Measurements from ENCODE around the gene CTR9. TPM values are rescaled to one million over a fixed set of nuclear protein-coding genes. Genes with fewer than 3 reads are reported as not detected.
A peak's percentile ranks its signal among the peaks of the same experiment; 100 is the strongest.

Gene CTR9
- total RNA-seq, 1 donor from 2014 or later, result 22.4 TPM

DNA sequence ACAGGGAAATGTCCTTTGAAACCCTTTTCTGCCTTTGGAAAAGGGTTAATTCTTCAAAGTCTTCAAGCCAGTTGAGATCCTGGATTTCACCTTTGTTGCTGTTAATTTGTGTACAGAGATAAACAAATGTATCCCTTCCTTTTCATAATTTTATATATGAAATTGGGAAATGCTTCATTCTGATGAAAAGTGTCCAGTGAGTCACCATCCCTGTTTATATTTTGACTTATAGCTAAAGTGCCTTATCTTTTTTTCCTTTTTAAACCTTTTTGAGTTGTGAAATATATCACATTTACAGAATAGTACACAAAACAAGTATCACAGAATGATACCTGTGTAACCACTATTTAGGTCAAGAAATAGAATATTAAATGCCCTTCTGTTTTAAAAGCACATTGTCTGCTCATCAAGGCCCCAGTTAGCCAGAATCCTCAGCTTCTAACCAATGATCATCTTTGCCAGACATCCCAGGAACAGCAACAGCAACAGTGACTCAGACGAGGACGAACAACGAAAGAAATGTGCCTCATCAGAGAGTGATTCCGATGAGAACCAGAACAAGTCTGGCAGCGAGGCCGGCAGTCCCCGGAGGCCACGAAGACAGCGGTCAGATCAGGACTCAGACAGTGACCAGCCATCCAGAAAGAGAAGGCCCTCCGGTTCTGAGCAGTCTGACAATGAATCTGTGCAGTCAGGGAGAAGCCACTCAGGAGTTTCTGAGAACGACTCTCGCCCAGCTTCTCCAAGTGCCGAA lies 27.3 kb downstream of the CTR9 start:
- Histone ChIP-seq H3K4me1 (ENCODE audit: control insufficient read depth in 3 of 3, insufficient read depth in 3 of 3, low read length in 3 of 3) (peaks cover 7 to 14% (median 10%) of the 10 kb centered on the region in 3 donors), H3K36me3 (ENCODE audit: control insufficient read depth in 3 of 3, insufficient read depth in 3 of 3, low read length in 3 of 3) (peaks cover 23 to 48% (median 37%) of the 10 kb centered on the region in 3 donors), H3K4me3 (ENCODE audit: low read length in 3 of 3) (no peak overlapping the region), H3K27ac (ENCODE audit: low read depth, low read length) (peak overlapping the region; percentile 69), H3K9me3 (ENCODE audit: control insufficient read depth in 3 of 3, low read length in 3 of 3) (no peaks in the 10 kb centered on the region), H3K27me3 (ENCODE audit: control insufficient read depth in 3 of 3, insufficient read depth in 3 of 3, low read length in 3 of 3) (no peaks in the 10 kb centered on the region), H3K9ac (ENCODE audit: low read depth in 1 of 3, low read length in 3 of 3) (peak overlapping the region; percentile 10 to 54 (median 26))

DNA sequence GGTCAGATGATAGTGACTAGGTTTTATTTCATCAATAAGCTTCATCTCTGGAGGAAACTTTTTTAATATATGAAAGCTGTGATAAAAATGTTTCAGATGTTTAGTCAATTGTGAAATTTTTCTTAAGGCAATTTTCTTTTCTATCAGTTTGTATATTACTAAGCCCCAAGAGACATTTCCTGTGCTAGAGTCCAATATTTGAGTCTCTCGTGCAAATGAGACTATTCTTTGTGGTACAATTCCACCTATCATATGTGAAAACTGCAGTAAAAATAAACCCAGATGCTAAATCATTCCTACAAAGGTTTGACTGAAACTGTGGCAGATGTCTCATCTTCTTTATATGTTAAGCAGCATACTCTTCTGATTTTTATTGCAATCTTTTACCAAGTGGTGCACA lies 28.0 kb downstream of the CTR9 start:
- Histone ChIP-seq H3K9ac (ENCODE audit: low read depth in 1 of 3, low read length in 3 of 3) (peak overlapping the region; percentile 10 to 54 (median 26)), H3K27me3 (ENCODE audit: control insufficient read depth in 3 of 3, insufficient read depth in 3 of 3, low read length in 3 of 3) (no peaks in the 10 kb centered on the region), H3K9me3 (ENCODE audit: control insufficient read depth in 3 of 3, low read length in 3 of 3) (no peaks in the 10 kb centered on the region), H3K4me3 (ENCODE audit: low read length in 3 of 3) (no peak overlapping the region), H3K27ac (ENCODE audit: low read depth, low read length) (peak overlapping the region; percentile 69), H3K36me3 (ENCODE audit: control insufficient read depth in 3 of 3, insufficient read depth in 3 of 3, low read length in 3 of 3) (peaks cover 20 to 41% (median 31%) of the 10 kb centered on the region in 3 donors), H3K4me1 (ENCODE audit: control insufficient read depth in 3 of 3, insufficient read depth in 3 of 3, low read length in 3 of 3) (peaks cover 7 to 18% (median 14%) of the 10 kb centered on the region in 3 donors)

DNA sequence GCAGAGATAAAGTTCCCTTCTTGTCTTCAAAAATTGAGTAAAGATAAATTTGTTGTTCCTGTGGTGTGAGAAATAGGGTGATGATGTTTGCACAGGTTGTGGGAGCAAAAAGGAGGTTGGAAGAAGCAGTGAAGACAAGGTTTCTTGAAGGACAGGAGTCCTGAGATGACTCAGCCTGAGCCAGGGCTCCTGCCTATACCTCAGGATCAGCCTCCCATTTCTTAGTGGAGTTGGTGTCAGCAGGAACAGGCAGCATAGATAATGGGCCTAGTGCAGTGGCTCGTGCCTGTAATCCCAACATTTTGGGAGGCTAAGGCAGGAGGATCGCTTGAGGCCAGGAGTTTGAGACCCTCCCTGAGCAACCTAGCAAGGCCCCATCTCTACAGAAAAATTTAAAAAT lies 29.0 kb downstream of the CTR9 start:
- Histone ChIP-seq H3K36me3 (ENCODE audit: control insufficient read depth in 3 of 3, insufficient read depth in 3 of 3, low read length in 3 of 3) (peaks cover 12 to 32% (median 22%) of the 10 kb centered on the region in 3 donors), H3K4me1 (ENCODE audit: control insufficient read depth in 3 of 3, insufficient read depth in 3 of 3, low read length in 3 of 3) (peaks cover 14 to 27% (median 23%) of the 10 kb centered on the region in 3 donors), H3K9ac (ENCODE audit: low read depth in 1 of 3, low read length in 3 of 3) (no peak overlapping the region), H3K27me3 (ENCODE audit: control insufficient read depth in 3 of 3, insufficient read depth in 3 of 3, low read length in 3 of 3) (no peaks in the 10 kb centered on the region), H3K27ac (ENCODE audit: low read depth, low read length) (no peak overlapping the region), H3K4me3 (ENCODE audit: low read length in 3 of 3) (no peak overlapping the region), H3K9me3 (ENCODE audit: control insufficient read depth in 3 of 3, low read length in 3 of 3) (no peaks in the 10 kb centered on the region)

DNA sequence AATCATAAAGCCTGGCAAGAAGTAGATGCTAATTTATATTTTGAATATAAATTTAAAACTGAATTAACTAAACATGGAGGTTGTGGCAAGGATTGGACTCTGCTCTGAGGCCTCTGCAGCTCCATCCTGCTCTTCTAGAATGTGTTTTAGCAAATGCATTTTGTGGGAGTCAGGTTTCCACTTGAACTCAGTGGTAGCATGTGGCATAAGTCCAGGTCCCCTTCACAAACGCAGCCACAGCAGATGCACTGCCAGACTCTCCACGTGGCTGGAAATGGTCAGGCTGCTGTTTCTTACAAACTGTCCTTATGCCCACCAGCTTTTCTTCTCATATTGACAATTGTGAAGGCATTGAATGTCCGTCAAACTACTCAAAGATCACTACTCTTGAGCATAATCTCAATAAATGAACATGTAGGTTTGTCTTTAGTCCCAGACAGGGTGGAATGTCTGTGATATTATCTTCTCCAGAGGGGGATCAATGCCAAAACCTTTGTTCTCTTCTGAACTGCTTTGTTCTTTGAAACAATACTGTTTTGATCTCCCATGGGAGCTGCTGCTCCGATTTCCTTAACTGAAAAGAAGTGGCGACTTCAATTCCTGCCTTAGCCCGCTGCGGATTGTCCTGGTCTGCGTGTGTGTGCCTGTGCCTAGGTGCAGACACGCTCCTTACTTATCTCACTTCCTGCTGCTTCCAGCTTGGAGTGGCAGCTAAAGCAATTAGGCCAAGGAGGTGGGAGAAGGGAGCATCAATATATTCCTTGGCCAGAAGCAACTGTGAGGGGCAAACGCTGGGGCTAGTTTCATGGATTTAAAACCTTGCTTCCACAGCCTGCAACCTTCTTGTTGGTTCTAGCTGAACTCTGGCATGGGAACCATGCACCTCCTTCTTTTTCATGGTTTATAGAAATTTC lies 33.4 kb downstream of the CTR9 start:
- Histone ChIP-seq H3K4me1 (ENCODE audit: control insufficient read depth in 3 of 3, insufficient read depth in 3 of 3, low read length in 3 of 3) (peaks cover 7 to 16% (median 13%) of the 10 kb centered on the region in 3 donors), H3K4me3 (ENCODE audit: low read length in 3 of 3) (no peak overlapping the region), H3K36me3 (ENCODE audit: control insufficient read depth in 3 of 3, insufficient read depth in 3 of 3, low read length in 3 of 3) (peaks cover 0 to 2% (median 1%) of the 10 kb centered on the region in 3 donors), H3K9ac (ENCODE audit: low read depth in 1 of 3, low read length in 3 of 3) (peak overlapping the region in 1 of 3 donors; percentile 38), H3K27ac (ENCODE audit: low read depth, low read length) (no peak overlapping the region), H3K27me3 (ENCODE audit: control insufficient read depth in 3 of 3, insufficient read depth in 3 of 3, low read length in 3 of 3) (no peaks in the 10 kb centered on the region), H3K9me3 (ENCODE audit: control insufficient read depth in 3 of 3, low read length in 3 of 3) (no peaks in the 10 kb centered on the region)

DNA sequence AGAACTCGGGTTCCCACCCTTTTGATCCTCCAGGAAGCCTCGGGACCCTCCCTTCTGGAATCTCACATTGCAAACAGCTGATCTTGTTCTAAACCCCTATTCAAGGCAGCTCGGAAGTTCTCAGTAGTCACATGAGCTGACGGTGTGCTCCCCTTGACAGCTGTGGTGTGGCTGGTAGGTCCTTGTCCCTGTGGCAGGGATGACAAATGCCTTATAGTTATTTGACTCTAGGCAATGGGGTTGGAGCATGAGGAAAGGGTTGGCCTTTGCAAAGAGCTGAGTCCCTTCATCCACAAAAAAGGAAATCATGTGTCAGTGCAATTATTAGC lies 34.1 kb downstream of the CTR9 start:
- no peaks in the 10 kb centered on the region for H3K27me3 ChIP-seq (ENCODE audit: control insufficient read depth in 3 of 3, insufficient read depth in 3 of 3, low read length in 3 of 3)
- H3K36me3 ChIP-seq (ENCODE audit: control insufficient read depth in 3 of 3, insufficient read depth in 3 of 3, low read length in 3 of 3), result peaks cover 0 to 1% (median 0%) of the 10 kb centered on the region in 3 donors
- H3K9ac ChIP-seq (ENCODE audit: low read depth in 1 of 3, low read length in 3 of 3), result no peak overlapping the region
- peaks cover 7 to 16% (median 13%) of the 10 kb centered on the region in 3 donors for H3K4me1 ChIP-seq (ENCODE audit: control insufficient read depth in 3 of 3, insufficient read depth in 3 of 3, low read length in 3 of 3)
- no peaks in the 10 kb centered on the region for H3K9me3 ChIP-seq (ENCODE audit: control insufficient read depth in 3 of 3, low read length in 3 of 3)
- no peak overlapping the region for H3K27ac ChIP-seq (ENCODE audit: low read depth, low read length)
- H3K4me3 ChIP-seq (ENCODE audit: low read length in 3 of 3), result no peak overlapping the region

- H3K4me1 ChIP-seq (ENCODE audit: control insufficient read depth in 3 of 3, insufficient read depth in 3 of 3, low read length in 3 of 3), result peaks cover 7 to 16% (median 13%) of the 10 kb centered on the region in 3 donors
- no peak overlapping the region for H3K9ac ChIP-seq (ENCODE audit: low read depth in 1 of 3, low read length in 3 of 3)
- H3K27ac ChIP-seq (ENCODE audit: low read depth, low read length), result no peak overlapping the region
- H3K36me3 ChIP-seq (ENCODE audit: control insufficient read depth in 3 of 3, insufficient read depth in 3 of 3, low read length in 3 of 3), result no peaks in the 10 kb centered on the region
- no peaks in the 10 kb centered on the region for H3K27me3 ChIP-seq (ENCODE audit: control insufficient read depth in 3 of 3, insufficient read depth in 3 of 3, low read length in 3 of 3)
- H3K4me3 ChIP-seq (ENCODE audit: low read length in 3 of 3), result no peak overlapping the region
- no peaks in the 10 kb centered on the region for H3K9me3 ChIP-seq (ENCODE audit: control insufficient read depth in 3 of 3, low read length in 3 of 3)
Measured at GRCh38 chr11:10786451-10786850, 35.4 kb downstream of the CTR9 start.

- Histone ChIP-seq H3K9me3 (ENCODE audit: control insufficient read depth in 3 of 3, low read length in 3 of 3) (no peaks in the 10 kb centered on the region), H3K27ac (ENCODE audit: low read depth, low read length) (no peak overlapping the region), H3K4me1 (ENCODE audit: control insufficient read depth in 3 of 3, insufficient read depth in 3 of 3, low read length in 3 of 3) (peaks cover 6 to 9% (median 9%) of the 10 kb centered on the region in 3 donors), H3K9ac (ENCODE audit: low read depth in 1 of 3, low read length in 3 of 3) (peak overlapping the region in 1 of 3 donors; percentile 50), H3K36me3 (ENCODE audit: control insufficient read depth in 3 of 3, insufficient read depth in 3 of 3, low read length in 3 of 3) (peaks cover 13 to 21% (median 17%) of the 10 kb centered on the region in 3 donors), H3K27me3 (ENCODE audit: control insufficient read depth in 3 of 3, insufficient read depth in 3 of 3, low read length in 3 of 3) (no peaks in the 10 kb centered on the region), H3K4me3 (ENCODE audit: low read length in 3 of 3) (peak overlapping the region in 2 of 3 donors; percentile 49 to 52)
Measured at GRCh38 chr11:10792385-10793068, 41.5 kb downstream of the CTR9 start.

GRCh38 chr11:10793470-10794255 lies 42.6 kb downstream of the CTR9 start:
- Histone ChIP-seq H3K27ac (ENCODE audit: low read depth, low read length) (no peak overlapping the region), H3K27me3 (ENCODE audit: control insufficient read depth in 3 of 3, insufficient read depth in 3 of 3, low read length in 3 of 3) (no peaks in the 10 kb centered on the region), H3K9me3 (ENCODE audit: control insufficient read depth in 3 of 3, low read length in 3 of 3) (no peaks in the 10 kb centered on the region), H3K9ac (ENCODE audit: low read depth in 1 of 3, low read length in 3 of 3) (no peak overlapping the region), H3K36me3 (ENCODE audit: control insufficient read depth in 3 of 3, insufficient read depth in 3 of 3, low read length in 3 of 3) (peaks cover 22 to 31% (median 27%) of the 10 kb centered on the region in 3 donors), H3K4me3 (ENCODE audit: low read length in 3 of 3) (no peak overlapping the region), H3K4me1 (ENCODE audit: control insufficient read depth in 3 of 3, insufficient read depth in 3 of 3, low read length in 3 of 3) (peaks cover 6 to 9% (median 9%) of the 10 kb centered on the region in 3 donors)

DNA sequence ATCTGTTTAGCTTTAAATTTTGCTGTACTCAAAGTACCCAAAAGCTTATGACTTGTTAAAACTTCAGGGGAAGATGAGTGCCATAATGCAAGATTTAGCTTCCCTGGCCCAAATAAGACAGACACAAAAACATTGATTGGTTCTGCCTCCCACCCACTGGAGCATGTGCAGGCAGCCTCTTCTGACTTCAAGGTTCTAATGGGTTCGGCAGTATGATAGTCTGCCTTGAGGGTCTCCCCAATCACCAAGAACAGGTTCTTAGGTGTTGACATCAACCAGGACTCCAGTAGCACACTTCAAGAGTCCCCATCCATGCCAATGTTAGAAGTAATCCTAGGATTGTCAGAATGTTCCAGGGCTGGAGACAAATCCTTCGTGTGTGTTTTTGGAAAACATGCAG lies 45.1 kb downstream of the CTR9 start:
- H3K4me1 ChIP-seq (ENCODE audit: control insufficient read depth in 3 of 3, insufficient read depth in 3 of 3, low read length in 3 of 3), result peaks cover 6 to 9% (median 9%) of the 10 kb centered on the region in 3 donors
- no peak overlapping the region for H3K4me3 ChIP-seq (ENCODE audit: low read length in 3 of 3)
- no peaks in the 10 kb centered on the region for H3K27me3 ChIP-seq (ENCODE audit: control insufficient read depth in 3 of 3, insufficient read depth in 3 of 3, low read length in 3 of 3)
- H3K36me3 ChIP-seq (ENCODE audit: control insufficient read depth in 3 of 3, insufficient read depth in 3 of 3, low read length in 3 of 3), result peaks cover 47 to 56% (median 53%) of the 10 kb centered on the region in 3 donors
- no peaks in the 10 kb centered on the region for H3K9me3 ChIP-seq (ENCODE audit: control insufficient read depth in 3 of 3, low read length in 3 of 3)
- H3K27ac ChIP-seq (ENCODE audit: low read depth, low read length), result no peak overlapping the region
- no peak overlapping the region for H3K9ac ChIP-seq (ENCODE audit: low read depth in 1 of 3, low read length in 3 of 3)

Data from skeletal muscle tissue (tissue), 4 donors.